ENCODE results near the gene EEF1AKMT2.

- TF ChIP-seq CTCF (conservative IDR thresholded peaks at IDR 0.05; ENCODE audit: low read depth, low read length) (no peak), EZH2 (IDR thresholded peaks at IDR 0.05; ENCODE audit: low read length, unreplicated experiment) (no peak), EZH2phosphoT487 (IDR thresholded peaks at IDR 0.05; ENCODE audit: borderline replicate concordance, low read length) (no peak)
These were observed 74.5 kb downstream of the EEF1AKMT2 start for GRCh38 chr10:124717041-124717757.

All from PC-3 (cell line).